HCT116 (cell line): ENCODE results near the gene RAD9B. TPM values are rescaled to one million over a fixed set of nuclear protein-coding genes. Genes with fewer than 3 reads are reported as not detected.

Experiments
- ATAC-seq: fragments of 200-7000 bp; cut with Tn5 transposase; 2 replicates; pipeline ENCODE4 v1.9.1; 2020; ENCODE audit warnings: mild to moderate bottlenecking, moderate library complexity
- BruUV-seq: library from RNA; stranded (reverse); fragments of 400-500 nt; replicated peaks from 2 replicates; lab custom pipeline; 2021; lab: Mats Ljungman, UMichigan
- CTCF ChIA-PET: fragments of 300-600 bp; sonication (Branson Sonifier 250); formaldehyde crosslinking; loops from one replicate; lab custom pipeline; 2021; ENCODE audit warnings: antibody characterized with exemption; lab: Charles Lee
- POLR2A ChIA-PET: fragments of 300-600, 350-600 bp; sonication (Branson Sonifier 250); formaldehyde crosslinking; loops from one replicate; lab custom pipeline; 2021; ENCODE audit warnings: antibody characterized with exemption; lab: Charles Lee
- RAD21 ChIA-PET, 2 experiments: fragments of 300-600 bp; sonication (Branson Sonifier 250); formaldehyde crosslinking; loops; one replicate each; lab custom pipeline; 2023; ENCODE audit warnings: low total read pairs in 2 of 2; ENCODE audit not compliant: uncharacterized antibody in 2 of 2, unreplicated experiment in 2 of 2, low non-redundant PET in 1 of 2; lab: Charles Lee
- DNase-seq: peaks from one replicate; pipeline ENCODE4 v3.0.0-alpha.2; 2010; ENCODE audit warnings: low read depth, low spot score
- H2AFZ ChIP-seq: fragments of 200-600 bp; shearing (Covaris generic), sonication (generic); 2 replicates; pipeline ENCODE4 v1.6.1; 2017; ENCODE audit warnings: low read depth, mixed run types, mixed read lengths, antibody characterized with exemption, low read length; ENCODE audit not compliant: poor library complexity, severe bottlenecking
- H3K27ac ChIP-seq: 2 replicates; pipeline ENCODE4 v1.5.1; 2012; ENCODE audit warnings: low read depth, low read length
- H3K27me3 ChIP-seq: fragments of 200-600 bp; sonication (generic); 2 replicates; pipeline ENCODE4 v1.6.1; 2016; ENCODE audit warnings: mixed run types, low read length, mixed read lengths; ENCODE audit not compliant: insufficient read depth
- H3K36me3 ChIP-seq, 2 experiments: fragments of 200-500 bp in 1 of 2; fragments of 200-600 bp in 1 of 2; sonication (Bioruptor generic) in 1 of 2; sonication (generic) in 1 of 2; 2 replicates each; pipeline versions ENCODE4 v1.5.1 to v1.6.1; 2014 to 2016; ENCODE audit warnings: low read length in 2 of 2, inconsistent platforms in 1 of 2, mixed read lengths in 1 of 2, mixed run types in 1 of 2; ENCODE audit not compliant: insufficient read depth in 2 of 2, control insufficient read depth in 1 of 2
- H3K4me1 ChIP-seq, 2 experiments: fragments of 200-600 bp in 1 of 2; sonication (generic) in 1 of 2; 2 replicates each; pipeline versions ENCODE4 v1.5.1 to v1.6.1; 2012 to 2017; ENCODE audit warnings: low read length in 2 of 2, inconsistent platforms in 1 of 2, mild to moderate bottlenecking in 1 of 2, mixed read lengths in 1 of 2, mixed run types in 1 of 2, moderate library complexity in 1 of 2; ENCODE audit not compliant: insufficient read depth in 2 of 2, control insufficient read depth in 1 of 2
- H3K4me2 ChIP-seq: fragments of 200-600 bp; sonication (generic); 2 replicates; pipeline ENCODE4 v1.6.1; 2017; ENCODE audit warnings: mixed run types, low read length, mixed read lengths
- H3K4me3 ChIP-seq, 2 experiments: fragments of 200-600 bp in 1 of 2; sonication (generic) in 1 of 2; replicated peaks in 1 of 2; 2 replicates each; pipeline ENCODE4 v1.5.1; 2011 to 2016; ENCODE audit warnings: low read length in 2 of 2, control low read depth in 1 of 2, low read depth in 1 of 2, mild to moderate bottlenecking in 1 of 2, mixed read lengths in 1 of 2, mixed run types in 1 of 2
- H3K79me2 ChIP-seq: fragments of 200-600 bp; sonication (generic); 2 replicates; pipeline ENCODE4 v1.6.1; 2017; ENCODE audit warnings: mild to moderate bottlenecking, mixed run types, low read length, moderate library complexity, mixed read lengths; ENCODE audit not compliant: insufficient read depth
- H3K9ac ChIP-seq: fragments of 200-600 bp; sonication (generic); 2 replicates; pipeline ENCODE4 v1.6.1; 2016; ENCODE audit warnings: low read length, mixed read lengths
- H3K9me2 ChIP-seq: fragments of 200-600 bp; sonication (generic), shearing (Covaris generic); 2 replicates; pipeline ENCODE4 v1.6.1; 2017; ENCODE audit warnings: mixed run types, mild to moderate bottlenecking, moderate library complexity; ENCODE audit not compliant: insufficient read depth
- H3K9me3 ChIP-seq, 2 experiments: fragments of 200-500 bp in 1 of 2; fragments of 200-600 bp in 1 of 2; sonication (Bioruptor generic) in 1 of 2; sonication (generic) in 1 of 2; 2 replicates each; pipeline ENCODE4 v1.6.1; 2014 to 2017; ENCODE audit warnings: low read length in 2 of 2, mixed read lengths in 2 of 2, inconsistent platforms in 1 of 2, low read depth in 1 of 2, mild to moderate bottlenecking in 1 of 2, mixed run types in 1 of 2, moderate library complexity in 1 of 2; ENCODE audit not compliant: control insufficient read depth in 1 of 2, insufficient read depth in 1 of 2
- H4K20me1 ChIP-seq: fragments of 200-600 bp; sonication (generic), shearing (Covaris generic); 2 replicates; pipeline ENCODE4 v1.6.1; 2017; ENCODE audit warnings: mixed run types, mild to moderate bottlenecking, moderate library complexity; ENCODE audit not compliant: insufficient read depth
- CBX3 ChIP-seq: IDR thresholded peaks from 2 replicates; pipeline ENCODE4 v1.6.1; 2012; ENCODE audit warnings: low read depth
- CEBPB ChIP-seq: IDR thresholded peaks from 2 replicates; pipeline ENCODE4 v1.6.1; 2012; ENCODE audit warnings: low read depth
- EGR1 ChIP-seq: IDR thresholded peaks from 2 replicates; pipeline ENCODE4 v1.6.1; 2012; ENCODE audit warnings: low read depth
- ELF1 ChIP-seq: IDR thresholded peaks from 2 replicates; pipeline ENCODE4 v1.6.1; 2012; ENCODE audit warnings: low read depth, borderline replicate concordance
- EZH2 ChIP-seq: fragments of 200-600 bp; sonication (generic); IDR thresholded peaks from 2 replicates; pipeline ENCODE4 v1.6.1; 2017; ENCODE audit warnings: antibody characterized with exemption, mixed run types
- EZH2phosphoT487 ChIP-seq: fragments of 200-600 bp; IDR thresholded peaks from 2 replicates; pipeline ENCODE4 v1.6.1; 2018; ENCODE audit warnings: antibody characterized with exemption, borderline replicate concordance
- FOSL1 ChIP-seq: IDR thresholded peaks from 2 replicates; pipeline ENCODE4 v1.6.1; 2012; ENCODE audit warnings: low read depth
- JUND ChIP-seq: IDR thresholded peaks from 2 replicates; pipeline ENCODE4 v1.6.1; 2012
- POLR2A ChIP-seq: IDR thresholded peaks from 2 replicates; pipeline ENCODE4 v1.7.0; 2011; ENCODE audit warnings: borderline replicate concordance; ENCODE audit not compliant: insufficient read depth, insufficient read length; ENCODE audit errors: extremely low read depth
- POLR2AphosphoS5 ChIP-seq: IDR thresholded peaks from 2 replicates; pipeline ENCODE4 v1.6.1; 2011; ENCODE audit warnings: mild to moderate bottlenecking, low read depth, low read length, moderate library complexity
- SIN3A ChIP-seq: IDR thresholded peaks from 2 replicates; pipeline ENCODE4 v1.6.1; 2012; ENCODE audit warnings: low read depth
- SRF ChIP-seq: IDR thresholded peaks from 2 replicates; pipeline ENCODE4 v1.6.1; 2012; ENCODE audit warnings: low read depth
- TCF7L2 ChIP-seq: IDR thresholded peaks from 2 replicates; pipeline ENCODE4 v1.7.0; 2011; ENCODE audit warnings: borderline replicate concordance, inconsistent platforms; ENCODE audit not compliant: insufficient read depth, insufficient read length; ENCODE audit errors: extremely low read depth
- YY1 ChIP-seq: IDR thresholded peaks from 2 replicates; pipeline ENCODE4 v1.6.1; 2011; ENCODE audit warnings: low read length, low read depth, moderate library complexity, mild to moderate bottlenecking; ENCODE audit not compliant: insufficient replicate concordance; ENCODE audit errors: extremely low read depth
- ZBTB33 ChIP-seq: IDR thresholded peaks from 2 replicates; pipeline ENCODE4 v1.6.1; 2011; ENCODE audit warnings: mild to moderate bottlenecking, low read length, moderate library complexity; ENCODE audit not compliant: insufficient replicate concordance; ENCODE audit errors: extremely low read depth
- ZFX ChIP-seq: fragments of 450-650 bp; IDR thresholded peaks from 2 replicates; pipeline ENCODE4 v1.6.1; 2017
- intact Hi-C: fragments of 100-400 bp; cut with micrococcal nuclease; formaldehyde crosslinking; loops from 2 replicates; pipeline ENCODE4 v1.10.0; 2022
- total RNA-seq: library from RNA; stranded (reverse); gene quantifications from one replicate; pipeline ENCODE4 v1.2.1, GENCODE V29; 2021; ENCODE audit not compliant: unreplicated experiment
- TF ChIP-seq, protein P1 (sequence below): IDR thresholded peaks from 2 replicates; pipeline ENCODE4 v1.6.1; 2012; ENCODE audit warnings: low read depth

The RAD9B gene
- total RNA-seq, 1 experiment from 2014 or later: 0.17 TPM

DNA sequence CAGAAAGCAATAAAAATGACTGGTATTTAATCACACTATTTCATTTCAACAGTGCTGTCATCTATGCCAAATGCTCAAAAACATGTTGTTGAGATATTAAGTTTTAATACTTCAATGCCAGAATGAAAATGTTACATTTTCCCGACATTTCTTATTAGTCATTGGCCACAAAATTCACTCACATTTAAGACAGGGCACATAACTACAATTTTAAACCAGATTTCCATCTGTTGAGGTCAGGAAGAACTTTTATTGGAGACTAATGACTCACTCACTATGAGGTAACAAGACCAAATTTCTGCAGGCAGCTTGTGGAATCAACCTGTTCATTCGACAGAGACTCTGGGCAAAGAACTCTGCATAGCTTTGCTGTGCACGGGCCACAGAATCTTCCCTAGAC, 44.2 kb downstream of the RAD9B start:
- Histone ChIP-seq H3K4me2 (no peak overlapping the region), H3K27ac (no peak overlapping the region), H3K4me3 (no peak overlapping the region), H3K36me3 (peaks cover 0 to 4% of the 10 kb centered on the region in 2 experiments; a peak in 2 of 4 replicates), H4K20me1 (no peaks in the 10 kb centered on the region), H3K79me2 (peaks cover 73% of the 10 kb centered on the region), H2AFZ (no peak overlapping the region), H3K9ac (no peak overlapping the region), H3K9me2 (no peaks in the 10 kb centered on the region), H3K27me3 (no peaks in the 10 kb centered on the region), H3K9me3 (no peaks in the 10 kb centered on the region), H3K4me1 (peaks cover 0 to 6% of the 10 kb centered on the region in 2 experiments; a peak in 1 of 4 replicates)
- ChIA-PET CTCF (no interaction called here), RAD21 (no interaction called here), POLR2A (no interaction called here)
- DNase-seq: no peak
- TF ChIP-seq POLR2A (no peak), CEBPB (no peak), CBX3 (no peak), ZBTB33 (no peak), FOSL1 (no peak; the same call in 1 of the 2 replicates), SIN3A (no peak), POLR2AphosphoS5 (no peak), EZH2phosphoT487 (no peak), SRF (no peak), EGR1 (no peak), JUND (no peak), ZFX (no peak), EZH2 (no peak), ELF1 (no peak), YY1 (no peak), TCF7L2 (no peak)
- TF ChIP-seq, protein P1, sequence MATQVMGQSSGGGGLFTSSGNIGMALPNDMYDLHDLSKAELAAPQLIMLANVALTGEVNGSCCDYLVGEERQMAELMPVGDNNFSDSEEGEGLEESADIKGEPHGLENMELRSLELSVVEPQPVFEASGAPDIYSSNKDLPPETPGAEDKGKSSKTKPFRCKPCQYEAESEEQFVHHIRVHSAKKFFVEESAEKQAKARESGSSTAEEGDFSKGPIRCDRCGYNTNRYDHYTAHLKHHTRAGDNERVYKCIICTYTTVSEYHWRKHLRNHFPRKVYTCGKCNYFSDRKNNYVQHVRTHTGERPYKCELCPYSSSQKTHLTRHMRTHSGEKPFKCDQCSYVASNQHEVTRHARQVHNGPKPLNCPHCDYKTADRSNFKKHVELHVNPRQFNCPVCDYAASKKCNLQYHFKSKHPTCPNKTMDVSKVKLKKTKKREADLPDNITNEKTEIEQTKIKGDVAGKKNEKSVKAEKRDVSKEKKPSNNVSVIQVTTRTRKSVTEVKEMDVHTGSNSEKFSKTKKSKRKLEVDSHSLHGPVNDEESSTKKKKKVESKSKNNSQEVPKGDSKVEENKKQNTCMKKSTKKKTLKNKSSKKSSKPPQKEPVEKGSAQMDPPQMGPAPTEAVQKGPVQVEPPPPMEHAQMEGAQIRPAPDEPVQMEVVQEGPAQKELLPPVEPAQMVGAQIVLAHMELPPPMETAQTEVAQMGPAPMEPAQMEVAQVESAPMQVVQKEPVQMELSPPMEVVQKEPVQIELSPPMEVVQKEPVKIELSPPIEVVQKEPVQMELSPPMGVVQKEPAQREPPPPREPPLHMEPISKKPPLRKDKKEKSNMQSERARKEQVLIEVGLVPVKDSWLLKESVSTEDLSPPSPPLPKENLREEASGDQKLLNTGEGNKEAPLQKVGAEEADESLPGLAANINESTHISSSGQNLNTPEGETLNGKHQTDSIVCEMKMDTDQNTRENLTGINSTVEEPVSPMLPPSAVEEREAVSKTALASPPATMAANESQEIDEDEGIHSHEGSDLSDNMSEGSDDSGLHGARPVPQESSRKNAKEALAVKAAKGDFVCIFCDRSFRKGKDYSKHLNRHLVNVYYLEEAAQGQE: no peak
- no TSS peak for BruUV-seq
- intact Hi-C loops: no loop called here
- no peak for ATAC-seq
